ENCODE measurements around the gene PPP1CC. TPM values are rescaled to one million over a fixed set of nuclear protein-coding genes. Genes with fewer than 3 reads are reported as not detected.

PPP1CC gene
- total RNA-seq, 1 donor from 2014 or later = 193 TPM

Other genes with a start within 250 kb of the PPP1CC start
- 94.1 TPM for gene VPS29, start 240.8 kb downstream of the PPP1CC start, total RNA-seq
- gene RAD9B, start 240.6 kb downstream of the PPP1CC start, total RNA-seq = 0.62 TPM
- 124 TPM for gene PPTC7, start 159.6 kb downstream of the PPP1CC start, total RNA-seq
- 25.5 TPM for gene TCTN1, start 128.8 kb downstream of the PPP1CC start, total RNA-seq
- gene HVCN1, start 53.8 kb downstream of the PPP1CC start, total RNA-seq = 10.4 TPM
- gene CCDC63, start 104.1 kb upstream of the PPP1CC start, total RNA-seq = not detected
- gene MYL2, start 177.7 kb upstream of the PPP1CC start, total RNA-seq = 22,131 TPM

Data from left ventricle myocardium superior (tissue), 1 donor.